Fibroblast of the aortic adventitia (primary cell): ENCODE results near the gene TCL1A. TPM values are rescaled to one million over a fixed set of nuclear protein-coding genes. Genes with fewer than 3 reads are reported as not detected.

ENCODE experiments used
- DNase-seq: peaks from one replicate; pipeline ENCODE4 v3.0.0-alpha.2; 2010; ENCODE audit warnings: low read depth
- H3K4me3 ChIP-seq: 2 replicates; pipeline ENCODE4 v1.5.1; 2011; ENCODE audit warnings: low read depth, mild to moderate bottlenecking, control low read depth, low read length, moderate library complexity
- CTCF ChIP-seq: IDR thresholded peaks from 2 replicates; pipeline ENCODE4 v1.5.1; 2011; ENCODE audit warnings: mild to moderate bottlenecking, low read length, control low read depth, inconsistent platforms; ENCODE audit not compliant: insufficient read depth
- total RNA-seq: library from RNA; depleted of rRNA; stranded (reverse); fragments of >200 nt; gene quantifications from 2 replicates; pipeline ENCODE4 v1.2.3, GENCODE V29; 2012; ENCODE audit warnings: low replicate concordance

Gene TCL1A
- total RNA-seq, 1 donor: not detected

- no peak for DNase-seq
- H3K4me3 ChIP-seq: no peak overlapping the region
- no peak for TF ChIP-seq CTCF
These were observed 33.8 kb downstream of the TCL1A start for GRCh38 chr14:95679998-95680735.

- TF ChIP-seq CTCF: no peak
- no peak for DNase-seq
- H3K4me3 ChIP-seq: no peak overlapping the region
These were observed 34.6 kb downstream of the TCL1A start for GRCh38 chr14:95679148-95679815.

- H3K4me3 ChIP-seq: no peak overlapping the region
- TF ChIP-seq CTCF: no peak
- DNase-seq: no peak
These were observed 36.6 kb downstream of the TCL1A start for GRCh38 chr14:95677179-95677835.

- no peak overlapping the region for H3K4me3 ChIP-seq
- DNase-seq: no peak
- TF ChIP-seq CTCF: no peak
These were observed 38.4 kb downstream of the TCL1A start for GRCh38 chr14:95675486-95675885.

- no peak overlapping the region for H3K4me3 ChIP-seq
- DNase-seq: no peak
- TF ChIP-seq CTCF: no peak
These were observed 39.3 kb downstream of the TCL1A start for GRCh38 chr14:95674613-95675012.

GRCh38 chr14:95668235-95668772 lies 45.6 kb downstream of the TCL1A start:
- no peak overlapping the region for H3K4me3 ChIP-seq
- no peak for DNase-seq
- no peak for TF ChIP-seq CTCF
